Measurements from ENCODE around the gene LAPTM5. TPM values are rescaled to one million over a fixed set of nuclear protein-coding genes. Genes with fewer than 3 reads are reported as not detected.

The LAPTM5 gene
- total RNA-seq, 4 donors from 2014 or later, result 2.3 to 14.8 (median 10.1) TPM

GRCh38 chr1:30754684-30755171 is 2.8 kb downstream of the LAPTM5 start:
- ATAC-seq, result peak; percentile 45 to 55

GRCh38 chr1:30753660-30754123 is 3.9 kb downstream of the LAPTM5 start:
- no peaks in the 10 kb centered on the region for H3K4me1 ChIP-seq
- intact Hi-C loops (cut with DNase I; ENCODE audit: low total_unique reads), result loop anchor here (1.0 kb wide), 1 partner anchor 44 kb away; no protein-coding TSS in a partner anchor
- no peaks in the 10 kb centered on the region for H3K27me3 ChIP-seq
- TF ChIP-seq CTCF (IDR thresholded peaks at IDR 0.05 in 4 of 5, conservative IDR thresholded peaks at IDR 0.05 in 1 of 5), result no peak
- no peak overlapping the region for H3K4me3 ChIP-seq
- no peaks in the 10 kb centered on the region for H3K36me3 ChIP-seq
- H3K27ac ChIP-seq, result no peak overlapping the region
- in situ Hi-C loops (cut with MboI; ENCODE audit: low sequenced_read_pairs in 4 of 4), result no loop called here
- no peaks in the 10 kb centered on the region for H3K9me3 ChIP-seq
- ATAC-seq (peak in 1 of 2 donors; percentile 26), DNase-seq (no peak)

More at GRCh38 chr1:30754684-30755171, 2.8 kb downstream of the LAPTM5 start:
- no peak for TF ChIP-seq CTCF (IDR thresholded peaks at IDR 0.05 in 4 of 5, conservative IDR thresholded peaks at IDR 0.05 in 1 of 5)
- TF ChIP-seq POLR2A (IDR thresholded peaks at IDR 0.05), result no peak
- DNase-seq, result no peak
- intact Hi-C loops (cut with DNase I; ENCODE audit: low total_unique reads) (loop anchor here (1.0 kb wide), 1 partner anchor 43 kb away; no protein-coding TSS in a partner anchor), in situ Hi-C loops (cut with MboI; ENCODE audit: low sequenced_read_pairs in 4 of 4) (no loop called here)
- H3K27ac ChIP-seq, result no peak overlapping the region
- no peaks in the 10 kb centered on the region for H3K9me3 ChIP-seq
- H3K4me1 ChIP-seq, result no peaks in the 10 kb centered on the region
- H3K27me3 ChIP-seq, result no peaks in the 10 kb centered on the region
- H3K36me3 ChIP-seq, result no peaks in the 10 kb centered on the region
- no peak overlapping the region for H3K4me3 ChIP-seq

GRCh38 chr1:30753118-30753517 is 4.5 kb downstream of the LAPTM5 start:
- H3K4me3 ChIP-seq, result no peak overlapping the region
- no peak for TF ChIP-seq CTCF (IDR thresholded peaks at IDR 0.05 in 4 of 5, conservative IDR thresholded peaks at IDR 0.05 in 1 of 5)
- no peak for TF ChIP-seq POLR2A (IDR thresholded peaks at IDR 0.05)
- in situ Hi-C loops (cut with MboI; ENCODE audit: low sequenced_read_pairs in 4 of 4), result no loop called here

GRCh38 chr1:30752651-30752908 is 5.0 kb downstream of the LAPTM5 start:
- Histone ChIP-seq H3K4me1 (no peaks in the 10 kb centered on the region), H3K36me3 (no peaks in the 10 kb centered on the region), H3K9me3 (no peaks in the 10 kb centered on the region), H3K27me3 (no peaks in the 10 kb centered on the region), H3K4me3 (no peak overlapping the region), H3K27ac (no peak overlapping the region)
- intact Hi-C loops (cut with DNase I; ENCODE audit: low total_unique reads), result no loop called here
- ATAC-seq, result no peak
- DNase-seq, result no peak
- TF ChIP-seq CTCF (IDR thresholded peaks at IDR 0.05 in 4 of 5, conservative IDR thresholded peaks at IDR 0.05 in 1 of 5) (no peak), POLR2A (IDR thresholded peaks at IDR 0.05) (no peak)
- in situ Hi-C loops (cut with MboI; ENCODE audit: low sequenced_read_pairs in 4 of 4), result no loop called here

More at GRCh38 chr1:30753118-30753517, 4.5 kb downstream of the LAPTM5 start:
- H3K27me3 ChIP-seq, result no peaks in the 10 kb centered on the region
- no peaks in the 10 kb centered on the region for H3K9me3 ChIP-seq
- intact Hi-C loops (cut with DNase I; ENCODE audit: low total_unique reads), result no loop called here
- no peaks in the 10 kb centered on the region for H3K36me3 ChIP-seq
- ATAC-seq (no peak), DNase-seq (no peak)
- no peak overlapping the region for H3K27ac ChIP-seq
- H3K4me1 ChIP-seq, result no peaks in the 10 kb centered on the region

All from gastrocnemius medialis (tissue), 4 donors.